Measurements from ENCODE around the gene SELPLG.

- TF ChIP-seq, protein P1, sequence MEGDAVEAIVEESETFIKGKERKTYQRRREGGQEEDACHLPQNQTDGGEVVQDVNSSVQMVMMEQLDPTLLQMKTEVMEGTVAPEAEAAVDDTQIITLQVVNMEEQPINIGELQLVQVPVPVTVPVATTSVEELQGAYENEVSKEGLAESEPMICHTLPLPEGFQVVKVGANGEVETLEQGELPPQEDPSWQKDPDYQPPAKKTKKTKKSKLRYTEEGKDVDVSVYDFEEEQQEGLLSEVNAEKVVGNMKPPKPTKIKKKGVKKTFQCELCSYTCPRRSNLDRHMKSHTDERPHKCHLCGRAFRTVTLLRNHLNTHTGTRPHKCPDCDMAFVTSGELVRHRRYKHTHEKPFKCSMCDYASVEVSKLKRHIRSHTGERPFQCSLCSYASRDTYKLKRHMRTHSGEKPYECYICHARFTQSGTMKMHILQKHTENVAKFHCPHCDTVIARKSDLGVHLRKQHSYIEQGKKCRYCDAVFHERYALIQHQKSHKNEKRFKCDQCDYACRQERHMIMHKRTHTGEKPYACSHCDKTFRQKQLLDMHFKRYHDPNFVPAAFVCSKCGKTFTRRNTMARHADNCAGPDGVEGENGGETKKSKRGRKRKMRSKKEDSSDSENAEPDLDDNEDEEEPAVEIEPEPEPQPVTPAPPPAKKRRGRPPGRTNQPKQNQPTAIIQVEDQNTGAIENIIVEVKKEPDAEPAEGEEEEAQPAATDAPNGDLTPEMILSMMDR (IDR thresholded peaks at IDR 0.05), result no peak
- TF ChIP-seq EZH2 (IDR thresholded peaks at IDR 0.05; ENCODE audit: borderline replicate concordance, insufficient read depth, low read depth, low read length, poor library complexity, severe bottlenecking), result no peak
Measured at GRCh38 chr12:108578264-108578663, 55.4 kb downstream of the SELPLG start.
